ENCODE data around the gene PCDHGA7. TPM values are rescaled to one million over a fixed set of nuclear protein-coding genes. Genes with fewer than 3 reads are reported as not detected.
"Not testable (repeated sequence)": the region's sequence is repeated elsewhere in the genome, so short reads cannot be mapped to it uniquely, and the experiment has no call there.

Gene PCDHGA7
- total and polyA plus RNA-seq, 5 donors from 2014 or later = 0.09 TPM; not detected in 4

DNA sequence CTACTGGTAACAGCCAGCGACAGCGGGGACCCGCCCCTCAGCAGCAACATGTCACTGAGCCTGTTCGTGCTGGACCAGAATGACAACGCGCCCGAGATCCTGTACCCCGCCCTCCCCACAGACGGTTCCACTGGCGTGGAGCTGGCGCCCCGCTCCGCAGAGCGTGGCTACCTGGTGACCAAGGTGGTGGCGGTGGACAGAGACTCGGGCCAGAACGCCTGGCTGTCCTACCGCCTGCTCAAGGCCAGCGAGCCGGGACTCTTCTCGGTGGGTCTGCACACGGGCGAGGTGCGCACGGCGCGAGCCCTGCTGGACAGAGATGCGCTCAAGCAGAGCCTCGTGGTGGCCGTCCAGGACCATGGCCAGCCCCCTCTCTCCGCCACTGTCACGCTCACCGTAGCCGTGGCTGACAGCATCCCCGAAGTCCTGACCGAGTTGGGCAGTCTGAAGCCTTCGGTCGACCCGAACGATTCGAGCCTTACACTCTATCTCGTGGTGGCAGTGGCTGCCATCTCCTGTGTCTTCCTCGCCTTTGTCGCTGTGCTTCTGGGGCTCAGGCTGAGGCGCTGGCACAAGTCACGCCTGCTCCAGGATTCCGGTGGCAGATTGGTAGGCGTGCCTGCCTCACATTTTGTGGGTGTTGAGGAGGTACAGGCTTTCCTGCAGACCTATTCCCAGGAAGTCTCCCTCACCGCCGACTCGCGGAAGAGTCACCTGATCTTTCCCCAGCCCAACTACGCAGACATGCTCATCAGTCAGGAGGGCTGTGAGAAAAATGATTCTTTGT is 12.1 kb downstream of the PCDHGA7 start:
- not testable (repeated sequence) for H3K27ac Mint-ChIP-seq; H3K4me1 ChIP-seq (ENCODE audit: control insufficient read depth, insufficient read depth, low read length, poor library complexity, severe bottlenecking); ATAC-seq (ENCODE audit: low read depth in 2 of 2); H3K36me3 Mint-ChIP-seq; H3K27ac ChIP-seq (ENCODE audit: insufficient read depth, low read length, poor library complexity, severe bottlenecking); H3K4me1 Mint-ChIP-seq; H3K36me3 ChIP-seq (ENCODE audit: control insufficient read depth, insufficient read depth, low read length); H3K4me3 ChIP-seq (ENCODE audit: low read depth, low read length); DNase-seq
- peaks cover 23 to 37% of the 10 kb centered on the region in 2 experiments for H3K9me3 ChIP-seq (ENCODE audit: control insufficient read depth in 2 of 2, low read length in 2 of 2)
- peaks cover 23% of the 10 kb centered on the region for H3K27me3 ChIP-seq (ENCODE audit: control insufficient read depth, insufficient read depth, low read length)
- H3K4me3 Mint-ChIP-seq = peak overlapping the region in 1 of 4 donors; percentile 32
- H3K9me3 Mint-ChIP-seq = peaks cover 0 to 55% (median 8%) of the 10 kb centered on the region in 7 donors
- H3K27me3 Mint-ChIP-seq = peaks cover 41% of the 10 kb centered on the region

DNA sequence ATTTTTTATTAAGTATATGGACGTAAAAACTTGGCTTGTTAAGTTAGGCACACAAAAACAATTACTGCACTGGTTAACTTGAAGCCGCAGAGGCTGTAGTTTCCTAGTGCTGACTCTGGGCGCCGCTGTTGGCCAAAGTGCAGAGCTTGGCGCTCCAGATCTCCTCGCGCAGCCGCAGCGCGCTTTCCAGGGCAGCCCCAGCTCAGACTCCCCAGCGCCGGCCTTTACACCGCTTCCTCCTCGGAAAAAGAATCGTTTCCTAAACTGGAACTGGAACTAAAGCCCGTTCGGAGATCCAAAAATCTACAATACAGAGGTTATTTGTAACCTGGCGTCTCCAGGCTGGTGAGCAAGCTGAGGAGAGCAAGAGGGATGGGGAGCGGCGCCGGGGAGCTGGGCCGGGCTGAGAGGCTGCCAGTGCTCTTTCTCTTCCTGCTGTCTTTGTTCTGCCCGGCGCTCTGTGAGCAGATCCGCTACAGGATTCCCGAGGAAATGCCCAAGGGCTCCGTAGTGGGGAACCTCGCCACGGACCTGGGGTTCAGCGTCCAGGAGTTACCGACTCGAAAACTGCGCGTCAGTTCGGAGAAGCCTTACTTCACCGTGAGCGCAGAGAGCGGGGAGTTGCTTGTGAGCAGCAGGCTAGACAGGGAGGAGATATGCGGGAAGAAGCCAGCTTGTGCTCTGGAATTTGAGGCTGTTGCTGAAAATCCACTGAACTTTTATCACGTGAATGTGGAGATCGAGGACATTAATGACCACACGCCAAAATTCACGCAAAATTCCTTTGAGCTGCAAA is 15.4 kb downstream of the PCDHGA7 start, which contains the start of gene PCDHGB5:
Gene PCDHGB5, plus strand, starts transcription at position 192 of the 796 bp plus-strand sequence. Its CDS starts 181 bp downstream, at position 373.
- H3K9me3 Mint-ChIP-seq = peaks cover 0 to 41% (median 7%) of the 10 kb centered on the region in 7 donors
- ATAC-seq (ENCODE audit: low read depth in 2 of 2) = peak; percentile 50 to 59
- Histone ChIP-seq H3K27me3 (ENCODE audit: control insufficient read depth, insufficient read depth, low read length) (peaks cover 26% of the 10 kb centered on the region), H3K9me3 (ENCODE audit: control insufficient read depth in 2 of 2, low read length in 2 of 2) (peaks cover 21 to 28% of the 10 kb centered on the region in 2 experiments)
- not testable (repeated sequence) for H3K36me3 ChIP-seq (ENCODE audit: control insufficient read depth, insufficient read depth, low read length); H3K4me1 Mint-ChIP-seq; H3K4me3 ChIP-seq (ENCODE audit: low read depth, low read length); H3K27ac ChIP-seq (ENCODE audit: insufficient read depth, low read length, poor library complexity, severe bottlenecking); H3K36me3 Mint-ChIP-seq; H3K27ac Mint-ChIP-seq; H3K4me1 ChIP-seq (ENCODE audit: control insufficient read depth, insufficient read depth, low read length, poor library complexity, severe bottlenecking)
- H3K27me3 Mint-ChIP-seq = peaks cover 40% of the 10 kb centered on the region
- peak in 1 of 3 donors; percentile 45 for DNase-seq
- H3K4me3 Mint-ChIP-seq = peak within 1 kb of the TSS in 2 of 4 donors; percentile 29 to 43

DNA sequence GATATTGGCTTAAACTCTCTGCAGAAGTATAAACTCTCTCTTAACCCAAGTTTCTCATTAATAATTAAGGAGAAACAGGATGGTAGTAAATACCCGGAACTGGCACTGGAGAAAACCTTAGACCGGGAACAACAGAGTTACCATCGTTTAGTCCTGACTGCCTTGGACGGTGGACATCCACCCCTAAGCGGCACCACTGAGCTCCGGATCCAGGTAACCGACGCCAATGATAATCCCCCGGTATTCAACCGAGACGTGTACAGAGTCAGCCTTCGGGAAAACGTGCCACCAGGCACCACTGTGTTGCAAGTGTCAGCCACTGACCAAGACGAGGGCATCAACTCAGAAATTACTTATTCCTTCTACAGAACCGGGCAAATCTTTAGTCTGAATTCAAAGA is 16.1 kb downstream of the PCDHGA7 start:
- ATAC-seq (ENCODE audit: low read depth in 2 of 2) (no peak), DNase-seq (no peak)
- Mint-ChIP-seq H3K9me3 (peaks cover 0 to 39% (median 10%) of the 10 kb centered on the region in 7 donors), H3K4me1 (peaks cover 0 to 6% (median 0%) of the 10 kb centered on the region in 4 donors), H3K27ac (no peak overlapping the region), H3K36me3 (peaks cover 3% of the 10 kb centered on the region), H3K4me3 (peak overlapping the region in 1 of 4 donors; percentile 29), H3K27me3 (peaks cover 46% of the 10 kb centered on the region)
- Histone ChIP-seq H3K27ac (ENCODE audit: insufficient read depth, low read length, poor library complexity, severe bottlenecking) (no peak overlapping the region), H3K27me3 (ENCODE audit: control insufficient read depth, insufficient read depth, low read length) (peaks cover 25% of the 10 kb centered on the region), H3K9me3 (ENCODE audit: control insufficient read depth in 2 of 2, low read length in 2 of 2) (peaks cover 19 to 29% of the 10 kb centered on the region in 2 experiments), H3K4me3 (ENCODE audit: low read depth, low read length) (no peak overlapping the region), H3K4me1 (ENCODE audit: control insufficient read depth, insufficient read depth, low read length, poor library complexity, severe bottlenecking) (no peaks in the 10 kb centered on the region), H3K36me3 (ENCODE audit: control insufficient read depth, insufficient read depth, low read length) (no peaks in the 10 kb centered on the region)

DNA sequence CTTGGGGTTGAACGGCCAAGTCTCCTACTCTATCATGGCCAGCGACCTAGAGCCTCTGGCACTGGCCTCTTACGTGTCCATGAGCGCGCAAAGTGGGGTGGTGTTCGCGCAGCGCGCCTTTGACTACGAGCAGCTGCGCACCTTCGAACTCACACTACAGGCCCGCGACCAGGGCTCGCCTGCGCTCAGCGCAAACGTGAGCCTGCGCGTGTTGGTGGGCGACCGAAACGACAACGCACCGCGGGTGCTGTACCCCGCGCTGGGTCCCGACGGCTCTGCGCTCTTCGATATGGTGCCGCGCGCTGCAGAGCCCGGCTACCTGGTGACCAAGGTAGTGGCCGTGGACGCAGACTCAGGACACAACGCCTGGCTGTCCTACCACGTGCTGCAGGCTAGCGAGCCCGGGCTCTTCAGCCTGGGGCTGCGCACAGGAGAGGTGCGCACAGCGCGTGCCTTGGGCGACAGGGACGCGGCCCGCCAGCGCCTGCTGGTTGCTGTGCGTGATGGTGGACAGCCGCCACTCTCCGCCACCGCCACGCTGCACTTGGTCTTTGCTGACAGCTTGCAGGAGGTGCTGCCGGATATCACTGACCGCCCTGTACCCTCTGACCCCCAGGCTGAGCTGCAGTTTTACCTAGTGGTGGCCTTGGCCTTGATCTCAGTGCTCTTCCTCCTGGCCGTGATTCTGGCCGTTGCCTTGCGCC is 17.2 kb downstream of the PCDHGA7 start:
- Mint-ChIP-seq H3K27ac (no peak overlapping the region), H3K27me3 (peaks cover 51% of the 10 kb centered on the region), H3K4me1 (peaks cover 0 to 6% (median 0%) of the 10 kb centered on the region in 4 donors), H3K36me3 (peaks cover 3% of the 10 kb centered on the region), H3K9me3 (peaks cover 0 to 38% (median 10%) of the 10 kb centered on the region in 7 donors), H3K4me3 (no peak overlapping the region)
- H3K9me3 ChIP-seq (ENCODE audit: control insufficient read depth in 2 of 2, low read length in 2 of 2) = peaks cover 20 to 29% of the 10 kb centered on the region in 2 experiments
- H3K4me1 ChIP-seq (ENCODE audit: control insufficient read depth, insufficient read depth, low read length, poor library complexity, severe bottlenecking) = no peaks in the 10 kb centered on the region
- ATAC-seq (ENCODE audit: low read depth in 2 of 2) (no peak), DNase-seq (no peak)
- H3K36me3 ChIP-seq (ENCODE audit: control insufficient read depth, insufficient read depth, low read length) = no peaks in the 10 kb centered on the region
- H3K27me3 ChIP-seq (ENCODE audit: control insufficient read depth, insufficient read depth, low read length) = peaks cover 21% of the 10 kb centered on the region
- H3K27ac ChIP-seq (ENCODE audit: insufficient read depth, low read length, poor library complexity, severe bottlenecking) = no peak overlapping the region
- H3K4me3 ChIP-seq (ENCODE audit: low read depth, low read length) = no peak overlapping the region

DNA sequence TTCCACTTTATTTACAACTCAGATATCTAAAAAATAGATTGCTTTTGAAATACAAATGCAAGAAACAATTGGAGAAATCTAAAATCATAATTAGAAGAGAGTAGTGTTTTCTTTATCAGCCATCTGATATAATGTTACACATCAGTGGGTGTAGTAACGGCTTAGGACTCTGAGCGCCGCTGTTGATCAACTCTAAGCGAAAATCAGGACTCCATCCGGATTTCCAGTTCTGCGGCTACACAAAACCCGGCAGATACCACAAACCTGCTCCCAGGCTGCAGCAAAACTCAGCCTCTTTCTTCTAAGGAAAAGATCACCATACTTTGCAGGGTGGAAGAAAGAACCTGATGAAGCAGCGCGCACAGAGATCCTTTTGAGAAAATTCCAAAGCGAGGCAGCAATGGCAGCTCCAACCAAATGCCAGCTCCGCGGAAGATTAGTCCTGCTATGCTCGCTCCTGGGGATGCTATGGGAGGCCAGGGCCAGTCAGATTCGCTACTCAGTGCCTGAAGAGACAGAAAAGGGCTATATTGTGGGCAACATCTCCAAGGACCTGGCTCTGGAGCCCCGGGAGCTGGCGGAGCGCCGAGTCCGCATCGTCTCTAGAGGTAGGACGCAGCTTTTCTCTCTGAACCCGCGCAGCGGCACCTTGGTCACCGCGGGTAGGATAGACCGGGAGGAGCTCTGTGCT is 20.2 kb downstream of the PCDHGA7 start, which contains the start of gene PCDHGA9:
Gene PCDHGA9, plus strand, starts transcription at position 226 of the 691 bp plus-strand sequence. Its CDS starts 175 bp downstream, at position 401.
- no peak within 1 kb of the TSS for H3K4me3 ChIP-seq (ENCODE audit: low read depth, low read length)
- peaks cover 24 to 35% of the 10 kb centered on the region in 2 experiments for H3K9me3 ChIP-seq (ENCODE audit: control insufficient read depth in 2 of 2, low read length in 2 of 2)
- H3K27me3 Mint-ChIP-seq = peaks cover 60% of the 10 kb centered on the region

DNA sequence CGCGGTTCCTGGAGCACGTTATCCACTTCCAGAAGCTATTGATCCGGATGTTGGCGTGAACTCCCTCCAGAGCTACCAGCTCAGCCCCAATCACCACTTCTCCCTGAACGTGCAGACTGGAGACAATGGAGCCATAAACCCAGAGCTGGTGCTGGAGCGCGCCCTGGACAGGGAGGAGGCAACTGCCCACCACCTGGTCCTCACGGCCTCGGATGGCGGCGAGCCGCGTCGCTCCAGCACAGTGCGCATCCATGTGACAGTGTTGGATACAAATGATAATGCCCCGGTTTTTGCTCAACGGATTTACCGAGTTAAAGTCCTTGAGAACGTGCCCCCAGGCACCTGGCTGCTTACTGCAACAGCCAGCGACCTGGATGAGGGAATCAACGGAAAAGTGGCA is 20.8 kb downstream of the PCDHGA7 start:
- peaks cover 0 to 34% (median 10%) of the 10 kb centered on the region in 7 donors for H3K9me3 Mint-ChIP-seq

More for the DNA sequence above, 20.2 kb downstream of the PCDHGA7 start, which contains the start of gene PCDHGA9:
- H3K27me3 ChIP-seq (ENCODE audit: control insufficient read depth, insufficient read depth, low read length) = peaks cover 38% of the 10 kb centered on the region
- ATAC-seq (ENCODE audit: low read depth in 2 of 2) (no peak), DNase-seq (no peak)
- H3K27ac Mint-ChIP-seq = no peak within 1 kb of the TSS
- H3K4me3 Mint-ChIP-seq = peak within 1 kb of the TSS; percentile 27 to 52 (median 34)
- peaks cover 0 to 6% (median 0%) of the 10 kb centered on the region in 4 donors for H3K4me1 Mint-ChIP-seq
- H3K4me1 ChIP-seq (ENCODE audit: control insufficient read depth, insufficient read depth, low read length, poor library complexity, severe bottlenecking) = no peaks in the 10 kb centered on the region
- H3K27ac ChIP-seq (ENCODE audit: insufficient read depth, low read length, poor library complexity, severe bottlenecking) = no peak within 1 kb of the TSS
- H3K36me3 ChIP-seq (ENCODE audit: control insufficient read depth, insufficient read depth, low read length) = no peaks in the 10 kb centered on the region
- H3K9me3 Mint-ChIP-seq = peaks cover 0 to 29% (median 7%) of the 10 kb centered on the region in 7 donors
- H3K36me3 Mint-ChIP-seq = peaks cover 8% of the 10 kb centered on the region

More for the DNA sequence above, 20.8 kb downstream of the PCDHGA7 start:
- Mint-ChIP-seq H3K27ac (no peak overlapping the region), H3K36me3 (peaks cover 8% of the 10 kb centered on the region), H3K27me3 (peaks cover 64% of the 10 kb centered on the region), H3K4me1 (peaks cover 0 to 8% (median 0%) of the 10 kb centered on the region in 4 donors), H3K4me3 (peak overlapping the region in 1 of 4 donors; percentile 9)
- no peak for DNase-seq
- ATAC-seq (ENCODE audit: low read depth in 2 of 2) = no peak
- H3K9me3 ChIP-seq (ENCODE audit: control insufficient read depth in 2 of 2, low read length in 2 of 2) = peaks cover 24 to 42% of the 10 kb centered on the region in 2 experiments
- no peaks in the 10 kb centered on the region for H3K4me1 ChIP-seq (ENCODE audit: control insufficient read depth, insufficient read depth, low read length, poor library complexity, severe bottlenecking)
- no peak overlapping the region for H3K4me3 ChIP-seq (ENCODE audit: low read depth, low read length)
- H3K36me3 ChIP-seq (ENCODE audit: control insufficient read depth, insufficient read depth, low read length) = no peaks in the 10 kb centered on the region
- H3K27me3 ChIP-seq (ENCODE audit: control insufficient read depth, insufficient read depth, low read length) = peaks cover 38% of the 10 kb centered on the region
- no peak overlapping the region for H3K27ac ChIP-seq (ENCODE audit: insufficient read depth, low read length, poor library complexity, severe bottlenecking)
